Activated CD4-positive, alpha-beta T cell treated with anti-CD3 and anti-CD28 coated beads, Interleukin-2, Interleukin-4, amounts not matched to agents 100 ng/mL and 50 ng/mL, durations not matched to agents 16 hours and 8 hours (primary cell): Measurements from ENCODE around the gene MYL10.
"Not testable (repeated sequence)": the region's sequence is repeated elsewhere in the genome, so short reads cannot be mapped to it uniquely, and the experiment has no call there.

ENCODE experiments used
- DNase-seq: peaks from one replicate; pipeline ENCODE4 v3.0.0-alpha.2; 2020; ENCODE audit warnings: low spot score

MYL10 gene

DNA sequence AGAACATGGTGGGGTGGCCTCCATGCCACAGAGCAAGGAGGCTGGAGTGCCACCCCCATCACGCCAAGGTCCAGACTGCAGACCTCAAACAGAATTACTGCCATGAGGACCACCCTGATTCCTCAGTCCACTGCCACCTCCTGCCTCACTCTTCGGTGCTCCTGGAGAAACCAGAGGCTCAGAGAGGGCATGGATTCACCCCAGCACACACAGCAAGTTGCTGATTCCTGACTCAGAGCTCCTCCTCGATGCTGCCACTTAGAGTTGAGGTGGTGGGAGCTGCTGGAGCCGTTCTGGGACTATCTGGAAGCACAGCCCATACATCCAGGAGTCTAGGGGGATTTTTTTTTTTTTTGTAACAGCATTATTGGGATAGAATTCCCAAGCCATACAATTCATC is 22.0 kb upstream of the MYL10 start:
- no peak for DNase-seq

DNA sequence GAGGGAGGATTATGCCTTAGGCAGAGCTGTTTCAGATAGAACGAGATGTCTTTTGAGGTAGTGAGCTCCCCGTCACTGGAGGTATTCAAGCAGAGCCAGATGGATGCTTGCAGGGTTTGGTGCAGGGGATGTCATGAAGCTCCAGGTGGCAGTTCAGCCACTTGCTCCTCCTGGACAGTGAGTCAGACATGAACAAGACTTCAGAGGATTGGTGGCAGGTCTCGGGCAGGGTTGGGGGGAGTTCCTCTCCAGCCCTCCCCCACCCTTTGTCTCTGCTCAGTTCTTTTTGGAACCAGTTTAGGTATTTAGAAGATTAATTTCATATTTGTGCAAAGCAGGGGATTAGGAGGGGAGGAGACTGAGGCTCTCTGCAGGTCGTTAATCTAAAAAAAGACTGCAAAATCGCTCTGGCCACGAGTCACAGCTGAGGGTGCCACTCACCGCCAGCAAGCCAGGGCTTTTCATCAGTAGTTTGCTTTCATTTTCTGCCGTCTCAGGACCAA is 21.5 kb upstream of the MYL10 start:
- DNase-seq, result no peak

DNA sequence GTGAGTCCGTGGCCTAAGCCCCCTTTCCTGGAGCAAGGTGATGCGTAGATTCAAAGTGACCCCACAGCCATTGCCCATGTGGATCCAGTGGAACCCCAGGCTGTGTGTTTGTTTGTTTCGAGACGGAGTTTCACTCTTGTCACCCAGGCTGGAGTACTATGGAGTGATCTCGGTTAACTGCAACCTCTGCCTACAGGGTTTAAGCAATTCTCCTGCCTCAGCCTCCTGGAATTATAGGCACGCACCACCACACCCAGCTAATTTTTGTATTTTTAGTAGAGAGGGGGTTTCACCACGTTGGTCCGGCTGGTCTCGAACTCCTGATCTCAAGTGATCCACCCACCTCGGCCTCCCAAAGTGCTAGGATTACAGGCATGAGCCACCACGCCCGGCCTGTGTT is 18.8 kb upstream of the MYL10 start:
- DNase-seq, result not testable (repeated sequence)

DNA sequence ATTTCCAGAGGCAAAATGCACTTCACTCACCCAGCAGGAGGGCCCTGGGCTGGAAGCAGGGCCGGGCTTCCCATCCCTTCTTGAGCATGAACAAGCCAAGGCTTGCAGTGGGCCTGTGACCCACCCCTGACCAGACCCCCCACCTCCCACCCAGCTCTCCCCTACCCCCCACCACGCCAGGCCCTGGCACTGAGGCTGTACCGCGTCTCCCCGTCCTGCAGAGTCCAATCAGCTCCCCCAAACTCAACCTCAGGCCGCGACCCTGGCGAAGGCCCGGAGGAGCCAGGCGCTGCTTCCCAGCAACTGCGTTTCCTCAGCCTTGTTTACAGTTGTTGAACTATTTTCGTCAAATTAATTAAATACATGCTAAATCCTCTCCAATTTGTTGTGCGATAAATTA is 16.9 kb upstream of the MYL10 start:
- DNase-seq, result no peak

DNA sequence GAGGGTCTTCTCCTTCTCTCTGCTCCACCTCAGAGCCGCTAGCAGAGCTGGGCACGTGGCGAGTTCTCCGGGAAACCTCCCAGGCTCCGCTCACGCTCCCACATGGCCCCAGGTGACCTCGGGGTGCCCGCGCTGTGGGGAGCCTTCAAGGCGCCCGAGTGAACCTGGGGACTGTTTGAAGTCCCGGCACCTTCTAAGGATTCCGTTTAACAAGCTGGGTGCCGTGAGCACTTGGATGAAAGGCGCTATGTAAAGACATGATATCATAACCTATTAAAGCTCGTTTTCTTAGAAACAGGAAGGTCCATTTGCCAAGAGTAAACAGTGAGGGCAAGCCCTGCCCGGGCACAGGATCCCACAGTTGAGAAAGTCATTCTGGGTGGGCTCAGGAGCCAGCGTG is 15.8 kb upstream of the MYL10 start:
- DNase-seq, result no peak

DNA sequence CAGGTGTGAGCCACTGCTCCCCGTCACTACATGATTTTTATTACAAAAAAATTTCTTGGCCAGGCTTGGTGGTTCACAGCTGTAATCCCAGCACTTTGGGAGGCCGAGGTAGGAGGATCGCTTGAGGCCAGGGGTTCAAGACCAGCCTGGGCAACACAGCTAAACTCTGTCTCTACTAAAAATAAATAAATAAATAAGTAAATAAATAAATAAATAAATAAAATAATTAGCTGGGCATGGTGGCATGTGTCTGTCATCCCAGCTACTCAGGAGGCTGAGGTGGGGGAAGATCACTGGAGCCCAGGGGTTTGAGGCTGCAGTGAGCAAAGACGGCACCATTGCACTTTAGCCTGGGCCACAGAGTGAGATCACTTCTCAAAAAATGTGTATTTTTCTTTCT is 10.0 kb upstream of the MYL10 start:
- DNase-seq, result not testable (repeated sequence)

DNA sequence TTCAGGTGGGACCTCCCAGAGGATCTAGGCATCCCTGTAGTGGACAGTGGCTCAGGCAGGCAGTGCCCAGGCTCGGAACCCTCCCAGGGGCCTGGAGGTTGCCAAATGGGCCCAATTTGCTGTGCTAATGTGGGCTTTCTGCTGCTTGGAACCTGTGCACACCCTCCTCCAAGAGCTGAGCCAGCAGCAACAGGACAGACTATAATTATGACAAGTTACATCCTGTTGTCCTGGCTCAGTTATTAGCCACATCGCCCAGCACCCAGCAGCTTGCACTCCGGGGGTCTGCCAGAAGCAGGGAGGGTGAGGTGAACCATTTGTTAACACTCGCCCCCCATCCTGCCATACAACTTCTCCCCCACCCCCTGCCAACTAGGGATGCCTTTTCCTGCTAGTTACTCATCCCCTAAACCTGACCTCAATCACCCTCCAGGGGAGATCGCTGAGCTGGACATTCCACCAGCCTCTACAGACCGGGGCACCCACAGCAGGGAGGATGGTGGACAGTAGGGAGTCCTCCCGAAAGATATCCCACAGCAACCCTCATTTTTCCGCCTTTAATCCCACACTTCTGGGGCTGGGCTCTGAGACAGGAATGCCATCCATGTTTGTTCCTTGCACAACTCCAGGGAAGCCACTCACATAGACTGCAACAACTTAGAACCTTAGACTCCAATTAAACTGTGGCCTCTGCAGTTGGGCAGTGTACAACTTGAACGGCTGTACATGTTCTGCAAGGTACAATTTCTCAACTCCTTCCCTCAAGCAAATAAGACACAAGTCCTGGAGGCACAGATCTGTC is 7.9 kb upstream of the MYL10 start:
- no peak for DNase-seq

DNA sequence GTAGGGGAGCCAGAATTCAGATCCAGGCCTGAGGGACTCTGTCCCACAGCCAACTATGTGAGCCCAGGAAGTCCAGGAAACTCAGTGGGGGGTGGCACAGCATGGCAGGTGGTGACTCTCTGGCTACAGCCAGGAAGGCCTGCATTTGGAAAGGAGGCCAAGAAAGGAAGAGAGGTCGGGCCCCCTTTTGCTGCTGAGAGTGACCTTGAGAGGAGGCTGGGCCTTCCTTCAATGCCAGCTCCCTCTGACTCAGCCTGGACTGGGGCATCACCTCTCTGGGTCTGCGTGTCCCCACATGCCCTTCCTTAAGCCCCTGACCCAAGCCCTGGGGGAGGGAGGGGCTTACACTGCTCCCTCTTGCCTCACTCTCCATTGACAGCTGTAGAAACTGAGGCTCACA is 6.4 kb upstream of the MYL10 start:
- DNase-seq, result no peak

DNA sequence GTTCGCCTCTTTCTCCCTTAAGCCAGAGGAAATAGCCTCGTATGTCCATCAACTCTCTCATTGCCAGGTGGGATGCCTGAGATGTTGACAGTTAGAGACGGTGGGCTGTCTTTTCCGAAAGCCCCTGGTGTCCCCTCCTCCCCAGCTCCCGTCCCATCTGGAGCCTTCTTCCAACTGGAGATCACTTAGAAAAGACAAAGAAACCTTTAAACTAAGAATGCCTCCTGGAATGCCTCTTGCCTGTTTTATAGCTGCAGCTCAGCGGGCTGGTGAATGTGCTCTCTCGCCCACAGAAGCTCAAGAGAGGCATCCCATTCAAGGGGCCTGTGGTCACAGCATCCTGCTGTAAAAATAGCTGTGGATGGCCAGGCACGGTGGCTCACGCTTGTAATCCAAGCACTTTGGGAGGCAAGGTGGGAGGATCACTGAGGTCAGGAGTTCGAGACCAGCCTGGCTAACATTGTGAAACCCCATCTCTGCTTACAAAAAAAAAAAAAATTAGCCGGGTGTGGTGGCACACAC is 5.2 kb upstream of the MYL10 start:
- no peak for DNase-seq

DNA sequence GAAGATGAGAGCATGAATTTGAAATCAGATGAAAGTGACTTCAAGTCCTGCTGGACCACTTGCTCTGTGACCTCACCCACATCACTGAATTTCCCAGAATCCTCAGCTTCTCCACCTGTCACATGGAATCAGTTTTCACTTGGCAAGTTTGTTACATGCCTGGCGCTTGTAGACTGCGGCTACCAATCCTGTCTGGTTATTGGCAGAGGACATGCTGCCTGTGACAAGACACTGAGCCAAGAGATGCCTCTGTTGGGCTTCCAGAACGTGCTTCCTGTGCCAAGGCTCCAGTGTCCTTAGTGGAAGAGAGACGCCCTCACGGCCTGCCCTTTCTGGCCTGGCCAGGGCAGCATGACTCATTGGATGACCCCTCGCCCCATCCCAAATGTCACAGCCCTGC is 4.4 kb upstream of the MYL10 start:
- DNase-seq, result no peak

DNA sequence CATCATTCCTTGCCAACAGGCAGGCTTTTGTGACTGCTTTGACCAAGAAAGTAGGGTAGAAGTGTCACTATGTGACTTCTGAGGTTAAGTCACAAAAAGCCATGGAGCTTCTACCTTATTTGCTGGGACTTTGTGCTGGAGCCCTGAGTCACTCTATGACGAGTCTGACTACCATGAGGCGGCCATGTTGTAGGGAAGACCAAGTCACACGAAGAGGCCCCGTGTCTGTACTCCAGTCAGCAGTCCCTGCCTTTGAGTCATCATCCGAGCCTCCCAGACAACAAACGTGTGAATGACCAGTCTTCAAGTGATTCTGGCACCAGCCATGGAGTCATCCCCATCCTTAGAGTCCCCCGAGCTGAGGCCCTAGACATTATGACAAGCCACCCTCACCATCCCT is 3.5 kb upstream of the MYL10 start:
- DNase-seq, result no peak

DNA sequence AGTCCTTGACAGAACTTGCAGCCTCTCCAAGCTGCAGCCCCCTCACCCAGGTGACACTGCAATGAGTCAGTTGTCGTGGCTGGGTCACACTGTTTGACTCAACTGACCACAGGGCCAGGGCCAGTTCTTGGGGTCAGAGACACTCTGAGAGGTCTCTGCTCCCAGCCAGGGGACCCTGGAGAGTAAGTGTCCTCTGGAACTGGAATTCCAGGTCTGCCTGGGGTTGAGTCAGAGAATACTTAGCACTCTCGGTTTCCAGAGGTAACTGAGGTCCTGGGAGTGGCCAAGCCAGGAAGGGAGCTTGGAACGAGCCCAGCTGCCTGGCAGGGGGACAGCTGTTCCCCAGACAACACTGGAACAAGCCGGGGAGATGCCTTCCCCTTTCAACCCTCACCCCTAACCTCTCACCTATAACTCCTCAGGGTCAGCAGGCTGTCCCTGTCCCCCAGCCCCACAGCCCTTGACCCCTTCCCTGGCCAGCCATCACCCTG is 2.2 kb upstream of the MYL10 start:
- no peak for DNase-seq

DNA sequence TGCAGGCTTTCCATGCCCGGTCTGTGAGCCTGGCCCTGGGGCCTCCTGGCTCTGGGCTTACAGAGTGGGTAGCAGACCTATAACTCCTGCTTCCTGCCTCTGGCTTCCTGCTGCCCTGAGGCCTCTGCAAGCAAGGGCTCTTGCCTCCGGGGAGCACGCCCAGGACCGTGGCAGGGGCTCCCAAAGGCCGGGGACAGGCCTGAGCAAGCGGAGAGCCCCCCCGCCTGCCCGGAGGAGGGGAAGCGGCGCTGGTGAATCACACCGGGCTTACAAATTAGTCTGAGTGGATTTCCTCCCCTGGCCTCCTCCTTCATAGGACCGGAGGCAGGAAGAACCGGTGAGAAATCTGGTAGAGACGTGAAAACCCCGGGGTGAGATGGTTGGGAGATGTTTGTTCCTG is 1.5 kb upstream of the MYL10 start:
- DNase-seq, result no peak

DNA sequence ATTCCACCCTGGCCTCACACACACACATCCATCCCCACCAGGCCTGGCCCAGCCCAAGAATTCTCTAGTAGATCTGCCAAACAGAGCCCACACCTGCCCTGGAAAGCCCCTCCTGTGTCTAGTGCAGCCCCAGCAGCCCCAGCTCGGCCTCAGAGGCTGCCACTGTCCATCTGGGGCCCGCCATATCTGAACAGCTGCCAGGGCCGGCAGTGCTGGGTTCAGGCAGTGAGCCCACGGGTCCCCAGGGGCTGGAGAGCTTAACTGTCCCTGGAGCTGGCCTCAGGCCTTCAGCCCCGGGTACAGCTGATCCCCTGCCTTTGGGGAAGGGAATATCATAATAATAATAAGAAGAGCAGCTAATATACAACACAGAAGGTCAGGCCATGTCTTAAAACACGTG is 574 bp downstream of the MYL10 start:
- no peak for DNase-seq

DNA sequence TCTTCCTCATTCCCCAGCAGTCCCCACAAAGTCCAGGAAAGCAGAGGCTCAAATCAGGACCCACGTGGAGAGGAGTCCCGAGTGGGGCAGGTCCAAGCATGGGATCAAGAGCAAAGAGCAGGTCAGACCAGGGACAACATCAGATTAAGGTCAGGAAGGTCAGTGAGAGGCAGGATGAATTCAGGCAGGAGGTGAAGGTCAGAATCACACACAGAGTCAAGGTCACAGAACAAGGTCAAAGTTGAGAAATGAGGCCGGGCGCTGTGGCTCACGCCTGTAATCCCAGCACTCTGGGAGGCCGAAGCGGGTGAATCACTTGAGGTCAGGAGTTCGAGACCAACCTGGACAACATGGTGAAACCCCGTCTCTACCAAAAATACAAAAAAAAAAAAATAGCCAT is 2.3 kb downstream of the MYL10 start:
- DNase-seq, result no peak

DNA sequence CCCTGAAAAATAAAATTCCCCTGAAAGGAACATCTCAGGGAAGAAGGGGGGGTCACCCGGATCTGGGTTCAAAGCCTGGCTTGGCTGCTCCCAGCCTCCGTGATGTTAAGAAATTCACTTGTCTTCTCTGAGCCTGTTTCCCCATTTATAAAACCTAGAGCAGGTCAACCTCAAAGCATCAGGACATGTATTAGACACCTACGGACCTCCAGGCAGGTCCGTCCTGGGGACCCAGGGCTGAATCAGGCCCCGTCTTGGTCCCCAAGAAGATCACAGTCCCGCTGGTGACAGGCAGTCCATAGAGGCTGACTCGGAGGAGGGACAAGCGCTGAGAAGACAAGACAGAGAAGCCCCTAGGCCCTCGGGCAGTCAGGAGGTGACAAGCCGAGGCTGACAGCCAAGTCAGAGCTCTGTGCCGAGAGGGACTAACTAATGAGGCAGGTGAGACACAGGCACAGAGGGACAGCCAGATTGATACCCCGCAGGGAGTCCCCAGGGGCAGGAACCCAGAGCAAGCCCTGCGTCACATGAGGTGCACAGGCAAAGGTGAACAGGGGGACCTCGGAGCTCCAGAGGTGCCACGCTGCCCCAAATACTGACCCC is 2.9 kb downstream of the MYL10 start:
- no peak for DNase-seq

DNA sequence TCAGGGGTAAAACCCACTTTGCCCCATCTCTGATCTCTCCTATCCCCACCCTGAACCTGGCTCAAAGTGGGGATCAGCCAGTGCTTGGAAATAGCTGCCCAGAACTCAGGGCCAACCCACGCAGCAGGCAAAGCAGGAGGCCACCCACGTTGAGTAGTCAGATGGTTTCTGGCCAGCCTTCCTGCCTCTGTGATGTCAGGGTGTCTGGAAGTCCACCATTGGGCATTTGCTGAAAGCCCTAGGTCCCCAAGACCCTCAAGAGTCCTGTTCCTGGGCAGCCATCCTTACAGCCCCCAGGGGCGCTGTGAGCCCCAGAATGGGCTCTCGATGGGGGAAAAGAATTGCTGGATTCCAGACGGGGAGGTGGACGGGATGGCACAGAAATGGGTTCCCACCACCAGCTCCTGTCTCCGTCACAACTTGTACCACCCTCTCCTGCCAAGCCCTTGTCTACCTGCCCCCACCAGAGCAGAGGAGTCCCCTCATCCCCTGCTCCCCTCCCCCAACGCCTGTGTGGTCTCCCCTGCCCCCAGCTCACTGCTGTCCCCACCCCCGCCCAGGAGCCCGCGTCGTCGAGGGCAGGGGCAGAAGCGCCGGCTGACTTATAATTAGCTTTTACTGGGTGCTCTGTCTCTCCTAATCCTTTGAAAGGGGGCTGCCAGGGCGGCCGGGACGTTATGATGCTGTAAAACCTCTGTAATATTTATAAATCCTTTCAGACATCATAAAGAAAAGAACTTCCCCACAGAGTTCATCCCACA is 3.9 kb downstream of the MYL10 start:
- DNase-seq, result no peak

DNA sequence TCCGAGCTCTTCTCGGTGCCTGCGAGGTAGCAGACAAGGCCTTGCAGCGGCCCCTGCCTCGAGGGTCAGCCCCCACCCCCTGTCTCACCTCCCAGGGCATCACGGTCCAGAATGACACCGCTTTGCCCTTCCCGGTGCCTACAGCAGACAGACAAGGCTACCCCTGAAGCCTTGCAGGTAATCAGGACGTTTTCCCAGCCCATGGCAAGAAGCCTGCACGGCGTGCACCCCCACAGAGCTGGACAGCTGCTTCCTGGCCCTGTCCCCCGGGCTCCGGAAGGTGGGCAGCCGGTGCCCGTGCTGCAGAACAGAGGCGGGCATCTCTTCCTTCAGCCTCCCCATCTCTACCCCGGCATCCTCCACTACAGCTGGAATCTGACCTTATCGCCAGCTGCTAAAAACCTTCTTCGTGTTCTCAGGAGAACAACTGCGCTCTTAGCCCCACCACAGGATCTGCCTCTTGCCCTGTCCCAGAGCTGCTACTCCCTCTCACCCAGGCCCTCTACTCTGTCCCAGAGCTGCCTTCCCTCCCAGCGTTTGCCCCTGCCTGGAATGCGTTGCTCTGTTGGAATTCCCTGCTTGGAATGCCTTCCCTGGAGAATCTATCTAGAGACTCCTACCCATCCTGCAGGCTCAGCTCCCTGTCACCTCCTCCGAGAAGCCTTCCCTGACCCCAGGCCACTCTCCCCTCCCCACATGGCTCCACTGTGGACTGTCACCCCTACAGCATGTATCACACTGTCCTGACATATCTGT is 4.7 kb downstream of the MYL10 start:
- DNase-seq, result no peak

DNA sequence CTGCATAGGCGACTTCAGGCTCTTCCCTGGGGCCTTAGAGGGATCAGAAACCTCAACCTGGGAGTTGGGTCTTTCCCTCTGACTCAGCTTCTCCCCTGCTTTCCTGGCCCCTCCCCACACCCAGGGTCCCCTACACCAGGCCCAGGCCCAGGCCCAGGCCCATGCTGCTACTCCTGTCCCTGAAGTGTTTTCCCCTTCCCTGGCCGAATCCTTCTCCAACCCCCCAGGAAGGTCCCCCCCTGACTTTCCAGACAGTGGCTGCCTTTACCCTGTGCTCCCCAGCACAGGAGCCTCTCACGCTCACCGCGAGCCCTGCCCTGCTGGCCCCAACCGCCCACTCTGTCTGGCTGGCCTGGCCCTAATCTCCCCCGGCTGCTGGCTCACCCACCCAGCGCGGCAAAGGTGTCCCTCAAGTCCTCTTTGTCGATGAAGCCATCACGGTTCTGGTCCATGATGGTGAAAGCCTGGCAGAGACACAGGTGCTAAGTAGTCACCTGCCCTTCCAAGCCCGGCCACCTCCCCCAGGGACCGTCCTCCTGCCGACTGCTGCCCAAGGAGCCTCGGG is 6.4 kb downstream of the MYL10 start:
- no peak for DNase-seq

DNA sequence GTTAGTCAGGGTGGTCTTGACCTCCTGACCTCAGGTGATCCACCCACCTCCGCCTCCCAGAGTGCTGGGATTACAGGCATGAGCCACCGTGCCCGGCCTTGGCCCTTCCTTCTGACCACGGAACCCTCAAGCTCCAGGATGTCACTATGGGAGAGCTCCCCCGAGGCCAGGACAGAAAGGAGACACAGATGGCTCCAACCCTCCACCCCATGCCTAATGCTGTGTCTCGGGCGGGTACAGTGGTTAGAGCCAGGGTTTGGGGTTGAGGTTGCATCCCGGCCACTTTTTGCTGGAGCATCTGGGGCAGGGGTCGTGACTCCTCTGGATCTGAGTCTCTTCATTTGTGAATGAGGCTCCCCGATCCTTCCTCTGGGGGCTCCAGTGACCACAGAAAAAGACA is 8.1 kb downstream of the MYL10 start:
- no peak for DNase-seq

DNA sequence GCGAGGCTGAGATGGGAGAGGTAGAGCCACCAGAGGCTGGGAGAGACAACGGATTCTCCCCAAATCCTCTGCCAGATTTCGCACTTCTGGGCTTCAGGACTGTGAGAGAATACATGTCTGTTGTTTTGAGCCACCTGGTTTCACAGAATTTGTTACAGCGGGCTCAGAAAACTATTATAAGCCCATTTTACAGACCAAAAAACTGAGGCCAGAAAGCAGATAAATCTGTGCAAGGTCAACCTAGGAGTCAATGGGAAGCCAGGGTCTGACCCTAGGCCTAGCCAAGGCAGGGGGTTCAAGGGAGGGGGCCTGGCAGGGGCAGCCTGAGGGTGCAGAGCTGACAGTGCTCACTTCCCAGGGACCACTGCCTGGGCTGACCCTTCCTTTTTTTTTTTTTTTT is 8.7 kb downstream of the MYL10 start:
- DNase-seq, result no peak

DNA sequence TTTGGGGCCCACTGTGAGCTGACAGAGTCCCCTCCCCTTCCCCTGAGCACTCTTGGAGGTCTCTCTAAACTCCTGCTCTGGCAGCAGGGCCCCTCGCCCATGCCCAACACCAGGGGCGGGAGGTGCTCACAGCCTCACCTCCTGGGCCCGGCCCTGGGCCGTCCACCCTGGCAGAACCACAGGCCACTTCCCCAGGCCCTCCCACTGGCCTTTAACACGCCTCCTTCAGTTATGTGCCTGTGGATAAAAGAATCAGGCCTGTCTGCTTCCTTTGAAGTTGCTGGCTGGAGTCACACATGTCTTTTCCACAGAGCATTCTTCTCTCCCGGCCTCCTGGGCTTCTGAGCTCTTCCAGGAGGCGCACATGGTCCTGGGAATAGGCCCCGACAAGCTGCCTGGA is 10.2 kb downstream of the MYL10 start:
- DNase-seq, result no peak
